ENCODE data around the gene LIF.

LIF gene

DNA sequence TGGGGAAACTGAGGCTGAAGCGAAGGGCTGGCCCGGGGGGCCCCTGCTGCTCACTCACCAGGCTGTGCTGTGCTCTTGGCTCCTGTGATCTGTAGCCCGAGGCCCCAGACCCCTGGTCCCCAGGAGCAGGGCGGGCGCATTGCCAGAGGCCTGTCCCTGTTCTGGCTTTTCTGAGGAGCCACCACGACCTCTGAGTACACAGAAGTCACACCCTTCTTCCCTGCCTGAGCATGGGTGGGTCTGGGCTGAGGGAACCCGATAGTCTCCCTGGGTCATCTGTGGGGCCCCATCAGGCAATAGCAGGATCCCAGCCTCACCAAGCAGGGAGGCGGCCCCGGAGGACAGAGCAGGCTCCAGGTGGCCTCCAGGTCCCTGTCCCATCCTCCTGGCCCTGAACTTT lies 37.6 kb upstream of the LIF start:
- DNase-seq, result no peak

DNA sequence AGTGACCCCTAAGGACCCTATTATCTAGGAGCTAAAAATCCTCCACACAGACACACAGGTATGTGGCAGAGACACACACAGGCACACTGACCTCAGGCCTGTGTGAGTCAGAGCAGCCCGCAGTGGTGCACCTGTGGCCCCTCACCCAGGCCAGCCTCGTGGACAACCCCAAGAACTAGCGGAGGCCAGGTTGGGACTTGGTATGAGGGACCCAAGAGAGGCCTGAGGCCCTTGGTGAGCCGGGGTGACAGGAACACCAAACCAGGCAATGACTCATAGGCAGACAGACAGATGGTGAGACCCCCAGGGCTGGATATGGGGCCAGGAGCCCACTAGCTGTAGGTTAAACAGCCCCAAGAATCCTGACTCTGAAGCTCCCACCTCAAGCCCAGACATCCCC lies 36.8 kb upstream of the LIF start:
- DNase-seq, result no peak

DNA sequence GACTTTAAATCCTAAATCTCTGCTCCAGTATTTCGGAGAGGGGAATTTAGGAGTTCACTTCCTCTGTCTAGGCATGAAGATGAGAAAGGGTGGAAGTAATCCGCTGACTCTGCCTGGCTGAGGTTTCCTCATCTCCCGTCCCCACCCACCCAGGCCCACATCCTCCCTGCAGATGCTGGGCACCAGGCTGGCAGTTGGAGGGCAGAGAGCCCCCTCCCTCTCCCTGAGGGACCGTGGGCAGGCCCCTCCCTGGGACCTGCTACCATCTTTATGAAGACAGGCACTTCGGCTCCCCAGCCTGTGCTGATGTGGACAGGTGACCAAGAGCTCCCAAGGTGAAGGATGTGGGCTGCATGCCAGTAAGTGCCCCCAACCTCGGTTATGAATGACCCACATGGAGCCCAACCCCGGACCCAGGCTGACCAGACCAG lies 36.1 kb upstream of the LIF start:
- no peak for DNase-seq

DNA sequence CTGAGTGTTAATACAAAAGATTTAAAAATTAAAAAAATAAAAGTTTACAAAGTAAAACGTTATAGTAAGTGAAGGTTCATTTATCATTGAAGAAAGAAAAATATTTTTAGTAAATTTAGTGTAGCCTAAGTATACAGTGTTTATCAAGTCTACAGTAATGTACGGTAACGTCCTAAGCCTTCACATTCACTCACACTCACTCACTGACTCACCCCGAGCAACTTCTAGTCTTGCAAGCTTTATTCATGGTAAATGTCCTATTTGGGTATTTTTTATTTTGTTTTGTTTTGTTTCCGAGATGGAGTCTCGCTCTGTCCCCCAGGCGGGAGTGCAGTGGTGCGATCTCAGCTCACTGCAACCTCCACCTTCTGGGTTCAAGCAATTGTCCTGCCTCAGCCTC lies 33.9 kb upstream of the LIF start:
- no peak for DNase-seq

DNA sequence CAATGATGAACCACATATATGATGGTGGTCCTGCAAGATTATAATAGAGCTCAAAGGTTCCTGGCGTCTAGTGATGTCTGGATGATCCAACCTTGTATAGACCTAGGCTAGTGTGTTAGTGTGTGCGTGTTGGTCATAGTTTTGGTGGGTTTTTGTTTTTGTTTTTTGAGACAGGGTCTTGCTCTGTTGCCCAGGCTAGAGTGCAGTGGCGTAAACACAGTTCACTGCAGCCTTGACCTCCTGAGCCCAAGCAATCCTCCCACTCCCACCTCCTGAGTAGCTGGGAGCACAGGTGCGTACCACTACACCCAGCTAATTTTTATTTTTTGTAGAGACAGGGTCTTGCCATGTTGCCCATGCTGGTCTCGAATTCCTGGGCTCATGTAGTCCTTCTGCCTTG lies 33.4 kb upstream of the LIF start:
- no peak for DNase-seq

DNA sequence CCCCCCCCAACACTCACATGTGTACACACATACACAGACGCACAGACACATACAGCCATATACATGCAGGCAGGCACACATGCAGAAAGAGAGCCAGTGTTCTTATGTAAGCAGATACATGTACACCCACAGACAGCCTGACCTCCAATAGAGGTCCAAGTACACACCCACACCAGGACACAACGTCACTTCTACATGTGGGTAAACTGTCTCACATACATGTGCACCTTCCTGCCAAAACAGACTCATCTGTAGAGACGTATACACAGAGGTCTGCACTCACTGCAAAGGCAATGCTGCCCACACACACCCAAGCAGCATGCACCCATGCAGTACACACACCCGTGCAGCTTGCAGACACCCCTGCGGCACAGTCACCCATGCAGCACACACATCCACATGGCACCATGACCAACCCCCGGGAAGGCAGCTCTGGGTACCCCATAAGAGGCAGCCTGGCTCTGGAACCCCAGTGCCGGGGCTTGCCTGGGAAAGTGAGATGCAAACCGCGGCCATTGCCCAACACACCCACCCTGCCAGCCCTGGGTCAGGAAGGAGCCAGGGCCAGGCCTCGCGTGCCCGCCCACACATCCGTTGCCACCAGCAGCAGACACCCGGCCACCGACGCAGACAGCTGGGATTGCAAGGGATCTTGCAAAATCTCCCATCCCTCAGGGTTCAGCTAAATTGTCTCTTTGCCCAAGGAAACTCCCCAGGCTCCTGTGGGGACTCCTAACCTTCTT lies 32.7 kb upstream of the LIF start:
- no peak for DNase-seq

DNA sequence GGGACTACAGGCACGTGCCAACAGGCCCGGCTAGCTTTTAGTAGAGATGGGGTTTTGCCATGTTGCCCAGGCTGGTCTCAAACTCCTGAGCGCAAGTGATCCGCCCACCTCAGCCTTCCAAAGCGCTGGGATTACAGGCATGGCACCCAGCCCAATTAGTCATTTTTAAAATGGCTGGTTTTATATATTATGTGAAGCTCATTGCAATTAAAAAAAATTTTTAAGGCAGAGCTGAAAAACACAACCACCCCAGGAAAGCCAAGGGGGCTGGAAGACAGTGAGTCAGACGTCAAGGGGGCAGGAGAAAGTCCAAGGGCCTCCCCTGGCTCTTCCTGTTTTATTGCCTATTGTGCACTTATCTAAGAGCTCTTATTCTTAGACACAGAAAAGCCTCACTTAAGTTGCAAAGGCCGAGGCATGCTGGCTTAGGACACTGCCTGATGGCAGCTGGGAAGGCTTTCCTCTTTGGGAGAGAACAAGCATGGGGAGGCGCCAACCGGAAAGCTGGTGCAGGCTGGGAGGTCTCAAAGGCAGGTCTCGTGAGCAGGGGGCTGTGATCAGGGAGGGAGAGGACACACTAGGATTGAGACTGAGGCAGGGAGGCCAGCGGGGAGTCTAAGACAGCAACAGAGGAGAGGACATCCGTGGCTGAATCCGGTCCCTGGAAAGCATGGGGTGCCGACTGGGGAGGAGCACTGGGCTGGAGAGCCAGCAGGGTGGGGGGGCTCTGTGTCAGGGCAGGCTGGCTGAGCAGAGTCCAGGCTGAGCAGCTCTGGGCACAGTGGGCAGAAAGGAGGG lies 31.2 kb upstream of the LIF start:
- peak; percentile 20 for DNase-seq

DNA sequence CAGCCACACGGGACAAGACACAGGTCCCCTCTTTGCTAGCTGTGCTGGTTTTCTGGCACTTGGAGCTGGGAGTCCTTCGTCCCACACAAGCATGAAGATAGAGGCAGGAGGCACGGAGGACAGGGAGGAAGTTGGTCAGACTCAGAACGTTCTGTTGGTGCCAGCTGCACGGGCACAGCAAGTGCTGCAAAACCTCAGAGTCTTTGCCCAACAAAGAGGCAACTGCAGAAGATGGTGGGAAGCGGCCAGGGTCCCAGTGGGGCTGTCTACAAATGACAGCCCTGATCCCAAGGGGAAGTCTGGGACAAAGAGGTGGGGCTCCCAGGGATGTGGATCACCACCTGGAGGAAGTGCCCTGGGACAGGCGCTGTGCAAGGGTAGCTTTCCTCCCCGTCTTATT lies 29.5 kb upstream of the LIF start:
- no peak for DNase-seq

DNA sequence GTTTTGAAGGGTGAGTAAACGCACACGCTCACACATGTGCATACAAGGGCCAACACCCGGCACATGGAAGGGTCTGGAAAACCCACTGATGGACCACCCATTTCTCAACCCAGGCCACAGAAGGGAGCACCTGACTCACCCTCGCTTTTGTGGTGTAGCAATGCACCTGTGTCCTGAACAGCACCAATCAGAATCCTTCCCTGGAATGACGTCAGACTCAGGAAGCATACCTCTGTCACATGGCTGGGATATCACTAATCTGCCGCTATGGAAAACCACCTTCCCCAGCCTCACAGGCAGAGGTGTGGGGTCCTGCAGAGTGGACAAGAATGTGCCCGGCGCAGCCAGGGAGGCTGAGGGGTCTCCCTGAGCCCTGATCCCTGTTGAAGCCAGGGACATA lies 29.1 kb upstream of the LIF start:
- no peak for DNase-seq

DNA sequence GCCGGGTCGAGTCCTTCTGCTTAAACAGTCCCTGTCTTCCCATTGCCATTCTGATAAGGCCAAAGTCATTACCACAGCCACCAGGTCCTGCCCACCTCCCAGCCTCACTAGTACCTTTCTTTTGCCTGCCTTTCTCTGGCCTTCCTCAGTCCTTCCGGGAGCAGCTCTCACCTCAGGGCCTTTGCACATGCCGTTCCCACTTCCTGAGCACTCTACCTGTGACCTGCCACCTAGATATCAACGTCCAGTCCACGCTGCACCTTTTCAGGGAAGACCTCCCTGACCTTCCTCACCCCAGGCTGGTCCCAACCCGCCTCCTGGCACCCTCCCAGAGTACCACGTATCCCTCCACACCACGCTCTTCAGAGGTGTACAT lies 27.9 kb upstream of the LIF start:
- no peak for DNase-seq

DNA sequence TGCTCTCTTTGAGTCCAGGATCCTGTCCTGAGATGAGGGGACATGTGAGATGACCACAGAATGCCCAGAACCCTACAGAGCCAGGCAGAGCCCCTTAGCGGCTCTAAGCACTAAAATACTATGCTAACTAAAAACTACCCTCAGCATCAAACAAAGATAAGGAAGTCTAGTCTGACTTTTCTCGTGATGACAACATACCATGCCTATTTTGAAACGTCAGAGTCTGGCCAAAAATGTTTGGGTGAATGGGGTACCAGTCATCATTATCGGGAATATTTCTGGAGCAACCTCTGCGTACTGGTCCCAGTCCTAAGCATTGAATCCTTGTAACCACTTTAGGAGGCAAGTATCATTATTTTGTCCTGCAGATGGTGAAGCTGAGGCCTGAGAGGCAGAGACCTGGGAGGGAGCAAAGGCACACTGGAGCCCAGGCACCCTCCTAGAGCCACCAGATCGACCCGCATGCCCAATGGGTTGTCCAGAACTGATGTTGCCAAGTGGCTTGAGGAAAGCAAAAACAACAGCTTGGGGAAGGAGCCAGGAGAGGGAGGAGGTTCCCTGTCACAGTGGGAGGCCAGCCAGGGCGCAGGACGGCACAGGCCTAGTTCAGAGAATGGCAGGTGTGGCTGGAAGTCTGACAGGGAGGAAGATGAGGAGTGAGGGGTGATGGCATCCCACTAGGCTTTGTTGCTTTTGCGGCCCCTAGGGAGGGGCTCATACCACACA lies 27.3 kb upstream of the LIF start:
- DNase-seq, result no peak

DNA sequence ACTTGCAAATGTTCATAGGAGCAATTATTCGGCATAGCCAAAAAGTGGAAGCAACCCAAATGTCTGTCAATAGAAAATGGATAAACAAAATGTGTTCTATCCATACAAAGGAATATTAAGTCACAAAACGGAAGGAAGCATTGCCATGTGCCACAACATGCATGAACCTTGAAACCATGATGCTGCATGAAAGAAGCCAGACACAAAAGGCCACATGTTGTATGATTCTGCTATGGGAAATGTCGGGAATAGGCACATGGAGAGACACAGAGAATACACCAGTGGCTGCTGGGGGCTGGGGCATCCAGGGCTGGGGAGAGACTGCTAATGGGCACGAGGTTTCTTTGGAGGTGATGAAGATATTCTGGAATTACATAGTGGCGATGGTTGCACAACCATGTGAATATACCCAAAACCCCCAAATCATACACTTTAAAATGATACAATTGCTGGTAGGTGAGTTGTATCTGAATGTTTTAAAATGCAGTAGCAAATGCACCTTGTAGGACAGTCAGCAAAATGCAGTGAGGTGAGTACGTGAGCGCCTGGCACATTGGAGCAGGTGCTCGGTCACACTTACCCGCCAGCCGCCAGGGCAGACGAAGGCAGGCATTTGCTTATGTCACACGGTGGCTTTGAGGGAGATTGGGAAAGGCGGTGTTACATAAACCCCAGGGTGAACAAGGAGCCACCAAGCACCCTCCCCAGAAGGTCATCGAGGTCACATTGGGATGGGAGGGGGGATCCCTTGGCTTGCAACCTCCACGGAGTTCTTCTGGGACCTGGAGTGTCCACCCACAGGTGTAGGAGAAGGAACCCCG lies 26.4 kb upstream of the LIF start:
- DNase-seq, result no peak

DNA sequence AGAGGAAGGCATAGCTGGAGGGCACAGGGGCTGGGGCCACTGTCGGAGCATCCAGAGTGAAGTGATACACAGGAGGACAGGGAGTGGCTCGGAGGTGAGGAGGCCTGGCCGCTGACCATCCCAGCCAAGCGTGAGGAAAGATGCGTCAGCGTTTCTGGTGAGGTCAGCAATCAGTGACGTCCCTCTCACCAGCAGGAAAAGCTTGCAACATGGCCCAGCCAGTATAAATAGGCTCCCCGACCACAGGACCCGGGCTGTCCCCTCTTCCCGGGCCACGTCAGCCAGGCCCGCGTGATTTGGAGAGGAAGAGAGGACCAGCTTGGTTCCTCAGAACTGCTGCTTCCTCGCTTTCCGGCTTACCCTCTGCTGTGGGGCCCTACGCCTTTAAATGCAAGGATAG lies 24.3 kb upstream of the LIF start:
- DNase-seq, result no peak

DNA sequence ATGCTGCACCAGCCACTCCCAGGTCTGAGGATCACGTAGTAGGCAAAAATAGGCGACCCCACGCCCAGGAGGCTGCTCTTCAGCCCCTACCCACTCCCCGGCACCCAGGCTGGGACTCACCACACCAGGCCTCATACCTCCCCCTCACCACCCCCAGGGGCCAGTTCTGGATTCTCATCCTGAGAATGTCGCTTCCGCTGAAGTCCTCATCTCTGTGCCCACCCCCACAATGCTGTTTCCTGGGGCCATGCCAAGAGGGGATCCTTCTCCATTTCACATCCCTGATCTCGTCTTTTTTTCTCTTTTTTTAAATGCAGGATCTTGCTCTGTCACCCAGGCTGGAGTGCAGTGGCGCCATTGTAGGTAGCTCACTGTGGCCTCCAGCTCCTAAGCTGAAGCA lies 21.8 kb upstream of the LIF start:
- no peak for DNase-seq

DNA sequence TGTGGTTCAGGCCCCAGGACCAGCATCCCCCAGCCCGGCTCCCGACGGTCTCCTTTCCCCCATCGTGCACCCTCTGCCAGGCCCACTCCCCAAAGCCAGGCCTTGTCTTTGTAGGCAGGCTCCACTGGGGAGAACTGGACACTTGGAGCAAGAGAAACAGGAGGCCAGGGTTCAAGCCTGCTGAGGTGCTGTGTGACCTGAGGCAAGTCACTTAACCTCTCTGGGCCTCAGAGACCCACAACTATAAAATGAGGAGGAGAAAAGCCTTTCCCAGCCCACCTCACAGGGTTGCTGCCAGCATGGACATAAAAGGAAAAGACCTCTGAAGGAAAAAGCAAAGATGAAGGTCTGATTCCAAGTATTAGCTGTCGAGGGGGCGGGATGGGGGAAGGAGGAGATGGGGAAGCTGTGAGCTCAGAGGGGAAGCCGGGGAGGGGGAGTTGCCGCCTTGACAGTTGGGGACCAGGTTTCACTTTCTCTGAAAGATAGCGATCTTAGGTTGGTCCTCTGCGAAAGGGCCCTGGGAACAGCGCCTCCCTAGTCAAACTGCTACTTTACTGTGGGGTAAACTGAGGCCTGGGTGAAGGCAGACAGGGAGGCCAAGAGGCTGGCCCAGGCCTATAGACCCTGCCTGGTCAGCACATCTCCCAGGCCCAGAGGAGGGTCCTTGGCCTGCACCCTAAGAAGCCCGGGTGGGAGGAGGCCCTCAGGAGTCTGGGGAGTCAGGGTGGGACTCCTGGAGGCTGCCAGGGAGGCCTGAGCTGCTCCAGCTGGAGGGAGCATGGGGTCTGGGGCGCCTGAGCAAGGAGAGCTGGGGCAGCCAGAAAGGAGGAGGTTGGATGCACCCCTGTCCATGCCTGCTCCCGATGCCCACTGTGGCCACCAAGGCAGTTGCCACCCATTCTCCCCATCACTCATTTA lies 21.1 kb upstream of the LIF start:
- DNase-seq, result no peak

DNA sequence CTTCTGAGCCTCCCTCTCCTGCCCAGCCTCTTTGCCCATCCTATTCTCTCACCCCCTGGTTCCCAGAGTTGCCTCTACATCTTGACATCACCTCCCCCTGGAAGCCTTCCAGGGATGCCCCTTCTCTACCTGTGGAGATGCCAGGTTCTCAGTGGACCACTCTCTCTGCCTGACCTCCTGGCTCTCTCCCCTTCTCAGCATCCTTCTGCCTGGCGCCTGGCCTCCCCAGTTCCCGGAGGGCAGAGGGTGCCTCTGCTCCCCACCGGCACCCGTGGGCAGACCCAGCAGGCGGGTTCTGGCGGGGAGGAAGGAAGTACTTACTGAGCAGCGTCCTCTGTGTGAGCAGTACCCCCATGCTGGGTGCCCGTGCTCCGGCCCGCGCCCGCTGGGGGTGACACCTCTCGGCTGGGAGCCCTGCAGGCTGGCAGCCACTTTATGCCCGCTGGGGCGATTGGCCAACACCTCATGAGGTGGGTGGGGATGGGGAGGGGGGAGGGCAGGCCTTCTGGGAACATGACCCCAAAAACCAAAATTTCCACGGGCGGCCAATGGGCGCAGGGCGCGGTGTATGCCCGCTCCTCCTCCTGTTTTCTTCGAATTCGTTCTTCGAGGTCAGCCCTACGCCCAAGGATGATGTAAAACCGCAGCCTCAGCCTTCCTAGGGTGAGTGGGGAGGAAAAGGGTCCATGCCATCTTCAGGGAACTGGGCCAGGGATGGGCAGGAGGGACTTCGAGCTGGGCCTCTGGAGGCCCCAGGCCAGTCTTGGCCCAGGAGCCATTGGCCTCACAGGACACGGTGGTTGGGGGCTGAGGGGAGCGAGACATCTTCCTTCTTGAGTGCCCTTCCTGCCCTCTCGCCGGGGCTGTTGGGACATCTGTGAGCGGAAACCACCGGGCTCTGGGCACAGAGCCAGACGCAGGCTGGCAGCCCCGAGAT lies 20.2 kb upstream of the LIF start, which contains the start of gene OSM:
TSS of gene OSM (minus strand) at position 407 of the 937 bp plus-strand sequence. CDS start at position 355, 52 bp downstream.
- DNase-seq, result no peak

DNA sequence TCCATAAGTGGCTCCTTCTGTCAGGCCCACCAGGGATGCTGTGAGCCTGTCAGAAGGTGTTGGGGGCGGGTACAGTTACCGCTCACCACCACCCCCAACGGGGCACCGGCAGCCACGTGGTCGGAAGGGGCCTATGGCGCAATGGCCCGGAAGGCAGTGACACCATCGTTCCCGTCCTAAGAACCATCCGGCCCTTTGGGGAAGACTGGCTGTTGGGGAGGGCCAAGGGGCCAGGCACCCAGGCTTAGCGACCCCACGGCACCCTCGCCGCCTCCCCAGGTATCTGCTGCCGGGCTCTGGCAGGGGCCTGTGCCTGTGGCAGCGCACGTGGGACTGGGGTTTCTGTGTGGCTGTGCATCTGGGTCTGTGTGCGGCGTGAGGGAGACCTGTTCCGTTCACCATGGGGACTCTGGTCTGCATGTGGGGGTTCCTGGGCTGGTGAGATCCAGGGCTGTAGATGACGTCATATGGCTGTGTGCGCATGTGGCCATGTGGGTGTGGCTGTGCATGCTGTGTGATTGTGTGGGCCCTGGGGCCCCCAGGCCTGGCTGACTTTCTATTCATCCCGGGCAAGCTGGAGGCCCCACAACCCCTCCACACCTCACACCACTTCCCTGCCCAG lies 19.4 kb upstream of the LIF start:
- DNase-seq, result no peak

DNA sequence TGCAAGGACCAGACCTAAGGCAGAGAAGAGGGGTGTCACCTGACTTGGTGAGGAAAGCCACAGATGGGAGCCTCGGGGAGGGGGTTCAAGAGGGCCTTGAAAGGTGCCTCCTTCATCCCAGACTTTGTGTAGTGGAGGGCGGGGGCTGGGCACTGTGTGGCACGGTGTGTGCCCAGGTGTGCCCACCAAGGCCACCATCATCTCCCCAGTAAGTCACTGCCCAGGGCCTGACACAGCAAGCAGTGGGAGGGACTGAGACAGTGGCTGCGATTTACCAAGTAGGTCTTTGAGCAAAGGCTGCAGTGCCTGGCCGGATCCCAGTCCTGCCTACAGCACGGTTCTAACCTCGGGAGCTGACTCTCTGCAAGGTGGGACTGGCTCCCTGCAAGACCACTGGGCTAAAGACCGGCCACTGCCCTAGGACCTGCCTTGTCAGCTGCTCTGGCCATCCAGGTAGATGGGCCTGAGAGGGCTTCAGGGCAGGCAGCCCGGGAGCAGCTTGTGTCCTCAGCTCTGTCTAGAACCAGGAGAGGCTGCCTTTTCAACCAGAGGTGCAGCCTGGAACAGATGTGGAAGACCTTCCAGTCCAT lies 18.7 kb upstream of the LIF start:
- DNase-seq, result no peak

DNA sequence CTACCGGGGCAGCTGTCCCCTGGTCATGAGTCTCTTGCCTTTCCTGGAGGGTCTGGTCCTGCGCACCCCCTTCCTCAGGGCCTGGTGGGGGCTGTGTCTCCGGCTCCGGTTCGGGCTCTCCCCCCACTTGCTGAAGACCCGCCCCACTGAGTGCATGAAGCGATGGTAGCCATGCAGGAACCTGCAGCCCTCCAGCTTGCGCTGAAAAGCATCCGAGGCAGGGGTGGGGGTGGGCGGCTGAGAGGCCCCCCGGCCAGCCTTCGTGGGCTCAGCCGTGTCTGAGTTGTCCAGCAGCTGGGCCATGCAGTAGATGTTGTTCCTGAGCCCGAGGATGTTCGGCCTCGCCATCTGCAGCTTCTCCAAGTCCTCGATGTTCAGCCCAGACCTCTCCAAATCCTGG lies 17.3 kb upstream of the LIF start:
- no peak for DNase-seq

Measured in DMS79 treated with DMSO at 0.1 percent for 48 hours (cell line).